K562 (cell line): ENCODE measurements around the gene PPP4R3A. TPM values are rescaled to one million over a fixed set of nuclear protein-coding genes. Genes with fewer than 3 reads are reported as not detected.

Experiments used
- CAMTA2 ChIP-seq: fragments of 250-450 bp; sonication (Bioruptor Pico); conservative IDR thresholded peaks from 2 replicates; pipeline ENCODE4 v1.5.1; 2022
- CTBP1 ChIP-seq: fragments of 450-650 bp; IDR thresholded peaks from 2 replicates; pipeline ENCODE4 v1.6.1; 2016; ENCODE audit warnings: borderline replicate concordance
- KLF1 ChIP-seq: fragments of 450-650 bp; IDR thresholded peaks from 2 replicates; pipeline ENCODE4 v1.6.1; 2016; ENCODE audit warnings: missing genetic modification characterization, missing compliant biosample characterization
- MTA1 ChIP-seq: fragments of 450-650 bp; IDR thresholded peaks from 2 replicates; pipeline ENCODE4 v1.6.1; 2017; ENCODE audit warnings: borderline replicate concordance
- MXI1 ChIP-seq: IDR thresholded peaks from 2 replicates; pipeline ENCODE4 v1.6.1; 2011; ENCODE audit warnings: low read depth, mild to moderate bottlenecking, improper control_type of control experiment, low read length
- NCOA2 ChIP-seq, 2 experiments: fragments of 450-650 bp; IDR thresholded peaks; 2 replicates each; pipeline ENCODE4 v1.6.1; 2018; ENCODE audit warnings: mild to moderate bottlenecking in 2 of 2, moderate library complexity in 1 of 2; ENCODE audit not compliant: partially characterized antibody in 2 of 2
- PHB ChIP-seq: fragments of 250-450 bp; sonication (Bioruptor Pico); IDR thresholded peaks from 2 replicates; pipeline ENCODE4 v1.5.0; 2021
- PML ChIP-seq: IDR thresholded peaks from 2 replicates; pipeline ENCODE4 v1.6.1; 2012; ENCODE audit warnings: low read length, inconsistent platforms
- SIRT6 ChIP-seq: IDR thresholded peaks from one replicate; pipeline ENCODE4 v1.6.1; 2012; ENCODE audit warnings: low read depth, mild to moderate bottlenecking, control low read depth, inconsistent platforms, low read length, moderate library complexity
- TARDBP ChIP-seq: fragments of 450-650 bp; IDR thresholded peaks from 2 replicates; pipeline ENCODE4 v1.6.1; 2016
- ZBED1 ChIP-seq: IDR thresholded peaks from 2 replicates; pipeline ENCODE4 v1.6.1; 2014
- ZNF41 ChIP-seq: fragments of 250-450 bp; sonication (Bioruptor Pico); conservative IDR thresholded peaks from 2 replicates; pipeline ENCODE4 v1.4.0; 2020; ENCODE audit warnings: mild to moderate bottlenecking
- ZNF445 ChIP-seq: fragments of 250-450 bp; sonication (Bioruptor Pico); IDR thresholded peaks from 2 replicates; pipeline ENCODE4 v1.4.0; 2020; ENCODE audit warnings: low read depth, mild to moderate bottlenecking, moderate library complexity
- ZNF583 ChIP-seq: fragments of 250-450 bp; sonication (Bioruptor Pico); IDR thresholded peaks from 2 replicates; pipeline ENCODE4 v1.4.0; 2020
- ZNF695 ChIP-seq: fragments of 450-650 bp; formaldehyde crosslinking; IDR thresholded peaks from 2 replicates; pipeline ENCODE4 v1.4.0; 2020; ENCODE audit warnings: mild to moderate bottlenecking, moderate library complexity
- polyA plus RNA-seq, 8 experiments: library from polyadenylated mRNA; depleted of rRNA in 4 of 8; stranded (reverse) in 5 of 8; unstranded in 3 of 8; fragments of >200 nt; fragmentation: Nextera tagmentation in 2 of 8; fragmentation: Illumina TruSeq in 1 of 8; extraction: Ambion mirVana in 2 of 8; extraction: Trizol in 1 of 8; gene quantifications; 2 replicates each; pipeline versions ENCODE4 v1.2.1 to v1.2.3, GENCODE V29; 2011 to 2014; ENCODE audit warnings: inconsistent platforms in 1 of 8, missing spikeins in 1 of 8
- total RNA-seq, 7 experiments: library from RNA; depleted of rRNA in 6 of 7; stranded (reverse); fragments of >200 nt in 6 of 7; fragmentation: Illumina TruSeq in 2 of 7; extraction: Trizol in 2 of 7; gene quantifications; 2 replicates each; pipeline versions ENCODE4 v1.2.1 to v1.2.3, GENCODE V29; 2011 to 2021; ENCODE audit warnings: low replicate concordance in 1 of 7
- TF ChIP-seq, protein P1 (sequence below): fragments of 450-650 bp; IDR thresholded peaks from 2 replicates; pipeline ENCODE4 v1.7.1; 2018; ENCODE audit warnings: mild to moderate bottlenecking, low read depth; ENCODE audit not compliant: partially characterized antibody
- TF ChIP-seq, protein P2 (sequence below), 2 experiments: IDR thresholded peaks; 2 replicates each; pipeline ENCODE4 v1.6.1; 2011; ENCODE audit warnings: borderline replicate concordance in 1 of 2, control low read depth in 1 of 2, low read depth in 1 of 2, low read length in 1 of 2, mild to moderate bottlenecking in 1 of 2, mixed read lengths in 1 of 2, moderate library complexity in 1 of 2; ENCODE audit not compliant: insufficient read depth in 1 of 2, insufficient read length in 1 of 2, poor library complexity in 1 of 2, severe bottlenecking in 1 of 2; ENCODE audit errors: extremely low read depth in 1 of 2
- TF ChIP-seq, protein P3 (sequence below): fragments of 250-450 bp; sonication (Bioruptor Pico); IDR thresholded peaks from 2 replicates; pipeline ENCODE4 v1.4.0; 2020; ENCODE audit warnings: mild to moderate bottlenecking, moderate library complexity
- TF ChIP-seq, protein P4 (sequence below): IDR thresholded peaks from 2 replicates; pipeline ENCODE4 v1.6.1; 2016; ENCODE audit warnings: missing genetic modification characterization, missing compliant biosample characterization

Gene PPP4R3A
- total and polyA plus RNA-seq, 9 of the 15 experiments (the other 6 are each of a cell fraction or from before 2014, with no cell fraction given) = 9.5 to 54.9 (median 44.9) TPM

DNA sequence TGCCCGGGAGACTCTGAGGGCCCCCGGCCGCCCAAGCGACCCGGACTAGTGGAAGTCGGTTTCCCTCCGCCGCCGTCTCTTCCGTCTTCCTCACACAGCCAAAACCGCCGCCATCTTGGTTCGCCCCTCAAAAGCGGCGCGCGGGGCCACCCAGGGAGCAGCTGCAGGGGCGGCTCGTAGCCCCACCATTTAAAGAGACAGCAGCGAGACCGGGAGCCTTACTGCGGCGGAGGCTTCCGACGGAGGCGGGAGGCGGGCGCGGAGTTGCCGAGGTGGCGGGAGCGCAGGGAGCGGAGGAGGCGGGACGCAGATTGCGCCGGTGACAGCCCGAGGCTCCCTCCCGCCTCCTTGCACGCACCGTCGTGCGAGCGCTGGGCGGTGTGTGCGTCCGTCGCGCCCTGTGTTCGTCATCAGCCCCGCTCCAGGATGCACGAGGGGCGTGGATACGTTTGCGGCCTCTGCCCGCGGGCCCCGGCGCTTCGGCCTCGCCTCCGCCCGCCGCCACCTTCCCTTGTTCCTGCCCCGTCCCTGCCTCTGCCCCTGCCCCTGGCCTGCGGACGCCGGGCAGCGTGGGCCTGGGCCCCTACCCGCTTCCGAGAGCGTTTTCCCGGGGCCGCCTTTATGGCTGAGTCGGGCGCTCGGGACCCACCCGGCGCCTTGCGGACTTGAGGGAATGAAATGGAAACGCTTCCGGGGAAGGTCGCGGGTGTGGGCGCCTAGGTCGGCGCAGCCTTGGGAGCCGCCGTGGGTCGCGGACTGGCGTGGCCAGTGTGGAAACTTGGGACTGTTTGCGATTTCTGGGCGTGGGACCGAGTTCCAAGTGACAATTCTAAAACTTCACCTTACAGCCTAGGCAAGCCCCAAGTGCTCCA, at the start of gene PPP4R3A (continued):
- TF ChIP-seq, protein P1, sequence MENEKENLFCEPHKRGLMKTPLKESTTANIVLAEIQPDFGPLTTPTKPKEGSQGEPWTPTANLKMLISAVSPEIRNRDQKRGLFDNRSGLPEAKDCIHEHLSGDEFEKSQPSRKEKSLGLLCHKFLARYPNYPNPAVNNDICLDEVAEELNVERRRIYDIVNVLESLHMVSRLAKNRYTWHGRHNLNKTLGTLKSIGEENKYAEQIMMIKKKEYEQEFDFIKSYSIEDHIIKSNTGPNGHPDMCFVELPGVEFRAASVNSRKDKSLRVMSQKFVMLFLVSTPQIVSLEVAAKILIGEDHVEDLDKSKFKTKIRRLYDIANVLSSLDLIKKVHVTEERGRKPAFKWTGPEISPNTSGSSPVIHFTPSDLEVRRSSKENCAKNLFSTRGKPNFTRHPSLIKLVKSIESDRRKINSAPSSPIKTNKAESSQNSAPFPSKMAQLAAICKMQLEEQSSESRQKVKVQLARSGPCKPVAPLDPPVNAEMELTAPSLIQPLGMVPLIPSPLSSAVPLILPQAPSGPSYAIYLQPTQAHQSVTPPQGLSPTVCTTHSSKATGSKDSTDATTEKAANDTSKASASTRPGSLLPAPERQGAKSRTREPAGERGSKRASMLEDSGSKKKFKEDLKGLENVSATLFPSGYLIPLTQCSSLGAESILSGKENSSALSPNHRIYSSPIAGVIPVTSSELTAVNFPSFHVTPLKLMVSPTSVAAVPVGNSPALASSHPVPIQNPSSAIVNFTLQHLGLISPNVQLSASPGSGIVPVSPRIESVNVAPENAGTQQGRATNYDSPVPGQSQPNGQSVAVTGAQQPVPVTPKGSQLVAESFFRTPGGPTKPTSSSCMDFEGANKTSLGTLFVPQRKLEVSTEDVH = peak; percentile 59
- peak; percentile 58; the same call in 1 of the 2 replicates for TF ChIP-seq PML
- no peak for TF ChIP-seq SIRT6
- TF ChIP-seq, protein P2, sequence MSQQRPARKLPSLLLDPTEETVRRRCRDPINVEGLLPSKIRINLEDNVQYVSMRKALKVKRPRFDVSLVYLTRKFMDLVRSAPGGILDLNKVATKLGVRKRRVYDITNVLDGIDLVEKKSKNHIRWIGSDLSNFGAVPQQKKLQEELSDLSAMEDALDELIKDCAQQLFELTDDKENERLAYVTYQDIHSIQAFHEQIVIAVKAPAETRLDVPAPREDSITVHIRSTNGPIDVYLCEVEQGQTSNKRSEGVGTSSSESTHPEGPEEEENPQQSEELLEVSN (IDR thresholded peaks at IDR 0.05; ENCODE audit: borderline replicate concordance in 1 of 2, extremely low read depth in 1 of 2, insufficient read depth in 1 of 2, insufficient read length in 1 of 2, low read depth in 1 of 2, low read length in 1 of 2, poor library complexity in 1 of 2, severe bottlenecking in 1 of 2) = peak; percentile 91 to 93
- peak; percentile 72; the same call in 1 of the 2 replicates for TF ChIP-seq KLF1 (tag)
- 0 out of 2 replicates have a peak, but pooled peaks have one; percentile 20 for TF ChIP-seq TARDBP
- TF ChIP-seq MXI1 = peak; percentile 49; the same call in 1 of the 2 replicates
- TF ChIP-seq ZNF583 (CRISPR knock-in tag) = no peak
- peak; percentile 97 for TF ChIP-seq MTA1
- no peak for TF ChIP-seq PHB (CRISPR knock-in tag)
- no peak for TF ChIP-seq ZNF695 (CRISPR knock-in tag)
- TF ChIP-seq, protein P3, sequence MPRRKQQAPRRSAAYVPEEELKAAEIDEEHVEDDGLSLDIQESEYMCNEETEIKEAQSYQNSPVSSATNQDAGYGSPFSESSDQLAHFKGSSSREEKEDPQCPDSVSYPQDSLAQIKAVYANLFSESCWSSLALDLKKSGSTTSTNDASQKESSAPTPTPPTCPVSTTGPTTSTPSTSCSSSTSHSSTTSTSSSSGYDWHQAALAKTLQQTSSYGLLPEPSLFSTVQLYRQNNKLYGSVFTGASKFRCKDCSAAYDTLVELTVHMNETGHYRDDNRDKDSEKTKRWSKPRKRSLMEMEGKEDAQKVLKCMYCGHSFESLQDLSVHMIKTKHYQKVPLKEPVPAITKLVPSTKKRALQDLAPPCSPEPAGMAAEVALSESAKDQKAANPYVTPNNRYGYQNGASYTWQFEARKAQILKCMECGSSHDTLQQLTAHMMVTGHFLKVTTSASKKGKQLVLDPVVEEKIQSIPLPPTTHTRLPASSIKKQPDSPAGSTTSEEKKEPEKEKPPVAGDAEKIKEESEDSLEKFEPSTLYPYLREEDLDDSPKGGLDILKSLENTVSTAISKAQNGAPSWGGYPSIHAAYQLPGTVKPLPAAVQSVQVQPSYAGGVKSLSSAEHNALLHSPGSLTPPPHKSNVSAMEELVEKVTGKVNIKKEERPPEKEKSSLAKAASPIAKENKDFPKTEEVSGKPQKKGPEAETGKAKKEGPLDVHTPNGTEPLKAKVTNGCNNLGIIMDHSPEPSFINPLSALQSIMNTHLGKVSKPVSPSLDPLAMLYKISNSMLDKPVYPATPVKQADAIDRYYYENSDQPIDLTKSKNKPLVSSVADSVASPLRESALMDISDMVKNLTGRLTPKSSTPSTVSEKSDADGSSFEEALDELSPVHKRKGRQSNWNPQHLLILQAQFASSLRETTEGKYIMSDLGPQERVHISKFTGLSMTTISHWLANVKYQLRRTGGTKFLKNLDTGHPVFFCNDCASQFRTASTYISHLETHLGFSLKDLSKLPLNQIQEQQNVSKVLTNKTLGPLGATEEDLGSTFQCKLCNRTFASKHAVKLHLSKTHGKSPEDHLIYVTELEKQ (CRISPR knock-in tag) = no peak
- TF ChIP-seq, protein P4, sequence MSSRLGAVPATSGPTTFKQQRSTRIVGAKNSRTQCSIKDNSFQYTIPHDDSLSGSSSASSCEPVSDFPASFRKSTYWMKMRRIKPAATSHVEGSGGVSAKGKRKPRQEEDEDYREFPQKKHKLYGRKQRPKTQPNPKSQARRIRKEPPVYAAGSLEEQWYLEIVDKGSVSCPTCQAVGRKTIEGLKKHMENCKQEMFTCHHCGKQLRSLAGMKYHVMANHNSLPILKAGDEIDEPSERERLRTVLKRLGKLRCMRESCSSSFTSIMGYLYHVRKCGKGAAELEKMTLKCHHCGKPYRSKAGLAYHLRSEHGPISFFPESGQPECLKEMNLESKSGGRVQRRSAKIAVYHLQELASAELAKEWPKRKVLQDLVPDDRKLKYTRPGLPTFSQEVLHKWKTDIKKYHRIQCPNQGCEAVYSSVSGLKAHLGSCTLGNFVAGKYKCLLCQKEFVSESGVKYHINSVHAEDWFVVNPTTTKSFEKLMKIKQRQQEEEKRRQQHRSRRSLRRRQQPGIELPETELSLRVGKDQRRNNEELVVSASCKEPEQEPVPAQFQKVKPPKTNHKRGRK = no peak
- TF ChIP-seq CTBP1 = peak; percentile 90
- TF ChIP-seq ZNF41 (CRISPR knock-in tag) = no peak; the same call in 1 of the 2 replicates
- no peak for TF ChIP-seq ZNF445 (CRISPR knock-in tag)
- TF ChIP-seq ZBED1 = no peak
- TF ChIP-seq CAMTA2 (CRISPR knock-in tag) = 0 out of 2 replicates have a peak, but pooled peaks have one; percentile 70
- no peak for TF ChIP-seq NCOA2 (IDR thresholded peaks at IDR 0.05; ENCODE audit: partially characterized antibody in 2 of 2)
